Measurements from ENCODE around the gene ACSF3. TPM values are rescaled to one million over a fixed set of nuclear protein-coding genes. Genes with fewer than 3 reads are reported as not detected.

Gene ACSF3
- total and polyA plus RNA-seq, 4 donors: 15.3 to 27.3 (median 18.8) TPM

GRCh38 chr16:89183975-89184676 is 90.5 kb downstream of the ACSF3 start:
- H3K36me3 ChIP-seq (ENCODE audit: control insufficient read depth in 4 of 4, insufficient read depth in 3 of 4, low read depth in 1 of 4, low read length in 3 of 4): no peaks in the 10 kb centered on the region
- no peak for DNase-seq (ENCODE audit: low spot score)
- no peaks in the 10 kb centered on the region for H3K27me3 ChIP-seq (ENCODE audit: control insufficient read depth in 4 of 4, insufficient read depth in 4 of 4, low read length in 3 of 4)
- H3K9me3 ChIP-seq (ENCODE audit: control insufficient read depth in 4 of 4, low read length in 3 of 4): no peaks in the 10 kb centered on the region
- no peak overlapping the region for H3K9ac ChIP-seq (ENCODE audit: low read depth in 1 of 2, low read length in 2 of 2)
- H3K4me3 ChIP-seq (ENCODE audit: low read depth in 1 of 3, low read length in 3 of 3): no peak overlapping the region
- TF ChIP-seq ZBTB33 (IDR thresholded peaks at IDR 0.05) (no peak), HNF4G (IDR thresholded peaks at IDR 0.05) (no peak), NR2F2 (IDR thresholded peaks at IDR 0.05) (no peak), SP1 (IDR thresholded peaks at IDR 0.05) (no peak), GABPA (IDR thresholded peaks at IDR 0.05 in 1 of 2, conservative IDR thresholded peaks at IDR 0.05 in 1 of 2) (no peak), HNF4A (conservative IDR thresholded peaks at IDR 0.05) (no peak), RXRA (IDR thresholded peaks at IDR 0.05) (no peak), EGR1 (IDR thresholded peaks at IDR 0.05; ENCODE audit: low read depth in 2 of 2) (no peak), FOXA2 (IDR thresholded peaks at IDR 0.05) (no peak), RAD21 (IDR thresholded peaks at IDR 0.05) (no peak)
- TF ChIP-seq, protein P1, sequence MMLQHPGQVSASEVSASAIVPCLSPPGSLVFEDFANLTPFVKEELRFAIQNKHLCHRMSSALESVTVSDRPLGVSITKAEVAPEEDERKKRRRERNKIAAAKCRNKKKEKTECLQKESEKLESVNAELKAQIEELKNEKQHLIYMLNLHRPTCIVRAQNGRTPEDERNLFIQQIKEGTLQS (IDR thresholded peaks at IDR 0.05): no peak
- TF ChIP-seq, protein P2, sequence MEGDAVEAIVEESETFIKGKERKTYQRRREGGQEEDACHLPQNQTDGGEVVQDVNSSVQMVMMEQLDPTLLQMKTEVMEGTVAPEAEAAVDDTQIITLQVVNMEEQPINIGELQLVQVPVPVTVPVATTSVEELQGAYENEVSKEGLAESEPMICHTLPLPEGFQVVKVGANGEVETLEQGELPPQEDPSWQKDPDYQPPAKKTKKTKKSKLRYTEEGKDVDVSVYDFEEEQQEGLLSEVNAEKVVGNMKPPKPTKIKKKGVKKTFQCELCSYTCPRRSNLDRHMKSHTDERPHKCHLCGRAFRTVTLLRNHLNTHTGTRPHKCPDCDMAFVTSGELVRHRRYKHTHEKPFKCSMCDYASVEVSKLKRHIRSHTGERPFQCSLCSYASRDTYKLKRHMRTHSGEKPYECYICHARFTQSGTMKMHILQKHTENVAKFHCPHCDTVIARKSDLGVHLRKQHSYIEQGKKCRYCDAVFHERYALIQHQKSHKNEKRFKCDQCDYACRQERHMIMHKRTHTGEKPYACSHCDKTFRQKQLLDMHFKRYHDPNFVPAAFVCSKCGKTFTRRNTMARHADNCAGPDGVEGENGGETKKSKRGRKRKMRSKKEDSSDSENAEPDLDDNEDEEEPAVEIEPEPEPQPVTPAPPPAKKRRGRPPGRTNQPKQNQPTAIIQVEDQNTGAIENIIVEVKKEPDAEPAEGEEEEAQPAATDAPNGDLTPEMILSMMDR (IDR thresholded peaks at IDR 0.05; ENCODE audit: low read depth, low read length, missing input control): no peak
- TF ChIP-seq, protein P3, sequence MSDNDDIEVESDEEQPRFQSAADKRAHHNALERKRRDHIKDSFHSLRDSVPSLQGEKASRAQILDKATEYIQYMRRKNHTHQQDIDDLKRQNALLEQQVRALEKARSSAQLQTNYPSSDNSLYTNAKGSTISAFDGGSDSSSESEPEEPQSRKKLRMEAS (IDR thresholded peaks at IDR 0.05): no peak
- TF ChIP-seq, protein P4, sequence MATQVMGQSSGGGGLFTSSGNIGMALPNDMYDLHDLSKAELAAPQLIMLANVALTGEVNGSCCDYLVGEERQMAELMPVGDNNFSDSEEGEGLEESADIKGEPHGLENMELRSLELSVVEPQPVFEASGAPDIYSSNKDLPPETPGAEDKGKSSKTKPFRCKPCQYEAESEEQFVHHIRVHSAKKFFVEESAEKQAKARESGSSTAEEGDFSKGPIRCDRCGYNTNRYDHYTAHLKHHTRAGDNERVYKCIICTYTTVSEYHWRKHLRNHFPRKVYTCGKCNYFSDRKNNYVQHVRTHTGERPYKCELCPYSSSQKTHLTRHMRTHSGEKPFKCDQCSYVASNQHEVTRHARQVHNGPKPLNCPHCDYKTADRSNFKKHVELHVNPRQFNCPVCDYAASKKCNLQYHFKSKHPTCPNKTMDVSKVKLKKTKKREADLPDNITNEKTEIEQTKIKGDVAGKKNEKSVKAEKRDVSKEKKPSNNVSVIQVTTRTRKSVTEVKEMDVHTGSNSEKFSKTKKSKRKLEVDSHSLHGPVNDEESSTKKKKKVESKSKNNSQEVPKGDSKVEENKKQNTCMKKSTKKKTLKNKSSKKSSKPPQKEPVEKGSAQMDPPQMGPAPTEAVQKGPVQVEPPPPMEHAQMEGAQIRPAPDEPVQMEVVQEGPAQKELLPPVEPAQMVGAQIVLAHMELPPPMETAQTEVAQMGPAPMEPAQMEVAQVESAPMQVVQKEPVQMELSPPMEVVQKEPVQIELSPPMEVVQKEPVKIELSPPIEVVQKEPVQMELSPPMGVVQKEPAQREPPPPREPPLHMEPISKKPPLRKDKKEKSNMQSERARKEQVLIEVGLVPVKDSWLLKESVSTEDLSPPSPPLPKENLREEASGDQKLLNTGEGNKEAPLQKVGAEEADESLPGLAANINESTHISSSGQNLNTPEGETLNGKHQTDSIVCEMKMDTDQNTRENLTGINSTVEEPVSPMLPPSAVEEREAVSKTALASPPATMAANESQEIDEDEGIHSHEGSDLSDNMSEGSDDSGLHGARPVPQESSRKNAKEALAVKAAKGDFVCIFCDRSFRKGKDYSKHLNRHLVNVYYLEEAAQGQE (IDR thresholded peaks at IDR 0.05): no peak
- WGBS: 63% methylated on average over 26 of the region's 26 CpGs
- H3K4me1 ChIP-seq (ENCODE audit: control insufficient read depth in 4 of 4, insufficient read depth in 4 of 4, low read length in 3 of 4): no peaks in the 10 kb centered on the region
- no peak overlapping the region for H3K27ac ChIP-seq (ENCODE audit: low read depth in 1 of 2, low read length in 2 of 2)

GRCh38 chr16:89184677-89184932 is 91.0 kb downstream of the ACSF3 start:
- Histone ChIP-seq H3K27me3 (ENCODE audit: control insufficient read depth in 4 of 4, insufficient read depth in 4 of 4, low read length in 3 of 4) (no peaks in the 10 kb centered on the region), H3K27ac (ENCODE audit: low read depth in 1 of 2, low read length in 2 of 2) (no peak overlapping the region)
- DNase-seq (ENCODE audit: low spot score): no peak

More at GRCh38 chr16:89184677-89184932, 91.0 kb downstream of the ACSF3 start:
- 62% methylated on average over 9 of the region's 9 CpGs for WGBS
- Histone ChIP-seq H3K9ac (ENCODE audit: low read depth in 1 of 2, low read length in 2 of 2) (no peak overlapping the region), H3K4me1 (ENCODE audit: control insufficient read depth in 4 of 4, insufficient read depth in 4 of 4, low read length in 3 of 4) (no peaks in the 10 kb centered on the region), H3K9me3 (ENCODE audit: control insufficient read depth in 4 of 4, low read length in 3 of 4) (no peaks in the 10 kb centered on the region), H3K36me3 (ENCODE audit: control insufficient read depth in 4 of 4, insufficient read depth in 3 of 4, low read depth in 1 of 4, low read length in 3 of 4) (no peaks in the 10 kb centered on the region), H3K4me3 (ENCODE audit: low read depth in 1 of 3, low read length in 3 of 3) (no peak overlapping the region)
- TF ChIP-seq, protein P2 (IDR thresholded peaks at IDR 0.05; ENCODE audit: low read depth, low read length, missing input control): no peak
- no peak for TF ChIP-seq YY1 (IDR thresholded peaks at IDR 0.05)
- TF ChIP-seq, protein P1 (IDR thresholded peaks at IDR 0.05): no peak
